IMR-90 (cell line): ENCODE results near the gene PMM1. TPM values are rescaled to one million over a fixed set of nuclear protein-coding genes. Genes with fewer than 3 reads are reported as not detected.

ENCODE experiments used
- ATAC-seq: fragments of 200-7000 bp; cut with Tn5 transposase; 2 replicates; pipeline ENCODE4 v1.9.1; 2020; ENCODE audit warnings: low read depth, mild to moderate bottlenecking, moderate library complexity
- BruUV-seq: library from RNA; stranded (reverse); fragments of 400-500 nt; replicated peaks from 2 replicates; lab custom pipeline; 2021; lab: Mats Ljungman, UMichigan
- CTCF ChIA-PET: fragments of 300-600 bp; formaldehyde crosslinking; extraction: SDS; loops from one replicate; lab custom pipeline; 2021; ENCODE audit warnings: antibody characterized with exemption; lab: Yijun Ruan, JAX
- POLR2A ChIA-PET: fragments of 300-600 bp; sonication (Branson Sonifier 250); formaldehyde crosslinking; loops from one replicate; lab custom pipeline; 2022; ENCODE audit warnings: antibody characterized with exemption; ENCODE audit not compliant: unreplicated experiment; lab: Charles Lee
- DNase-seq: peaks from one replicate; pipeline ENCODE4 v3.0.0; 2013
- H2AFZ ChIP-seq: replicated peaks from 2 replicates; pipeline ENCODE3; 2013; ENCODE audit warnings: low read length, mild to moderate bottlenecking; ENCODE audit not compliant: poor library complexity
- H2AK5ac ChIP-seq: 2 replicates; pipeline ENCODE4 v1.6.1; 2013; ENCODE audit warnings: low read depth, low read length, inconsistent platforms
- H2AK9ac ChIP-seq: replicated peaks from 2 replicates; pipeline ENCODE3; 2013; ENCODE audit warnings: mild to moderate bottlenecking, low read depth, low read length, moderate library complexity; ENCODE audit not compliant: poor library complexity
- H2BK120ac ChIP-seq: 2 replicates; pipeline ENCODE4 v1.6.1; 2013; ENCODE audit warnings: low read depth, low read length, inconsistent platforms
- H2BK15ac ChIP-seq: 3 replicates; pipeline ENCODE4 v1.6.1; 2013; ENCODE audit warnings: low read depth, low read length, inconsistent platforms
- H2BK20ac ChIP-seq: 2 replicates; pipeline ENCODE4 v1.6.1; 2013; ENCODE audit warnings: low read depth, mild to moderate bottlenecking, inconsistent platforms, low read length, moderate library complexity
- H2BK5ac ChIP-seq: 2 replicates; pipeline ENCODE4 v1.6.1; 2013; ENCODE audit warnings: mild to moderate bottlenecking, low read depth, low read length, inconsistent platforms; ENCODE audit not compliant: poor library complexity, severe bottlenecking
- H3K14ac ChIP-seq: replicated peaks from 2 replicates; pipeline ENCODE4 v1.6.1; 2013; ENCODE audit warnings: low read depth, low read length, inconsistent platforms
- H3K18ac ChIP-seq: 2 replicates; pipeline ENCODE4 v1.6.1; 2013; ENCODE audit warnings: low read depth, low read length, control low read depth
- H3K23ac ChIP-seq: 2 replicates; pipeline ENCODE4 v1.6.1; 2013; ENCODE audit warnings: low read depth, low read length, inconsistent platforms
- H3K27ac ChIP-seq: 2 replicates; pipeline ENCODE4 v1.5.1; 2013; ENCODE audit warnings: mild to moderate bottlenecking, control low read depth, low read length; ENCODE audit not compliant: insufficient read depth
- H3K27me3 ChIP-seq: 2 replicates; pipeline ENCODE4 v1.6.1; 2013; ENCODE audit warnings: low read length; ENCODE audit not compliant: control insufficient read depth, insufficient read depth
- H3K36me3 ChIP-seq: 2 replicates; pipeline ENCODE4 v1.6.1; 2013; ENCODE audit warnings: low read length, mixed read lengths; ENCODE audit not compliant: control insufficient read depth, insufficient read depth
- H3K4ac ChIP-seq: 2 replicates; pipeline ENCODE4 v1.6.1; 2013; ENCODE audit warnings: low read depth, low read length, inconsistent platforms
- H3K4me1 ChIP-seq: 2 replicates; pipeline ENCODE4 v1.6.1; 2013; ENCODE audit warnings: low read length, mixed read lengths; ENCODE audit not compliant: control insufficient read depth, insufficient read depth
- H3K4me2 ChIP-seq: 2 replicates; pipeline ENCODE4 v1.6.1; 2013; ENCODE audit warnings: low read depth, mild to moderate bottlenecking, control low read depth, low read length, moderate library complexity
- H3K4me3 ChIP-seq: 2 replicates; pipeline ENCODE4 v1.5.1; 2013; ENCODE audit warnings: low read depth, mild to moderate bottlenecking, control low read depth, low read length, moderate library complexity; ENCODE audit not compliant: insufficient read depth
- H3K56ac ChIP-seq: 2 replicates; pipeline ENCODE4 v1.6.1; 2013; ENCODE audit warnings: low read length, inconsistent platforms; ENCODE audit not compliant: insufficient read depth; ENCODE audit errors: extremely low read depth
- H3K79me1 ChIP-seq, 2 experiments: 2 replicates each; pipeline ENCODE4 v1.6.1; 2013; ENCODE audit warnings: low read length in 2 of 2, inconsistent platforms in 1 of 2, low read depth in 1 of 2
- H3K9ac ChIP-seq: 2 replicates; pipeline ENCODE4 v1.6.1; 2013; ENCODE audit warnings: low read depth, low read length, control low read depth
- H3K9me1 ChIP-seq: 2 replicates; pipeline ENCODE4 v1.6.1; 2013; ENCODE audit warnings: low read length, inconsistent platforms; ENCODE audit not compliant: insufficient read depth
- H3K9me3 ChIP-seq: 2 replicates; pipeline ENCODE4 v1.6.1; 2013; ENCODE audit warnings: low read length; ENCODE audit not compliant: control insufficient read depth, insufficient read depth
- H4K20me1 ChIP-seq: 2 replicates; pipeline ENCODE4 v1.6.1; 2013; ENCODE audit warnings: low read length, inconsistent platforms; ENCODE audit not compliant: insufficient read depth
- H4K5ac ChIP-seq: 2 replicates; pipeline ENCODE4 v1.6.1; 2013; ENCODE audit warnings: mild to moderate bottlenecking, low read depth, low read length, control low read depth
- H4K8ac ChIP-seq, 2 experiments: 2 replicates each; pipeline ENCODE4 v1.6.1; 2013; ENCODE audit warnings: low read depth in 2 of 2, low read length in 2 of 2, control low read depth in 1 of 2, inconsistent platforms in 1 of 2
- H4K91ac ChIP-seq: 2 replicates; pipeline ENCODE4 v1.6.1; 2013; ENCODE audit warnings: low read depth, low read length, inconsistent platforms; ENCODE audit not compliant: insufficient read depth
- BHLHE40 ChIP-seq: fragments of 150-350 bp; IDR thresholded peaks from 2 replicates; pipeline ENCODE4 v1.6.1; 2016; ENCODE audit warnings: mild to moderate bottlenecking, low read depth, low read length
- CEBPB ChIP-seq: IDR thresholded peaks from 2 replicates; pipeline ENCODE4 v1.6.1; 2012; ENCODE audit warnings: low read depth, low read length, improper control_type of control experiment
- ELK1 ChIP-seq: fragments of 150-350 bp; IDR thresholded peaks from 2 replicates; pipeline ENCODE4 v1.6.1; 2016; ENCODE audit warnings: low read depth, mild to moderate bottlenecking, low read length, moderate library complexity, borderline replicate concordance
- NFE2L2 ChIP-seq: fragments of 150-350 bp; IDR thresholded peaks from 2 replicates; pipeline ENCODE4 v1.6.1; 2016; ENCODE audit warnings: low read depth, mild to moderate bottlenecking, low read length
- POLR2A ChIP-seq: IDR thresholded peaks from 2 replicates; pipeline ENCODE4 v1.6.1; 2012; ENCODE audit warnings: mild to moderate bottlenecking, low read depth, low read length
- RAD21 ChIP-seq: IDR thresholded peaks from 2 replicates; pipeline ENCODE4 v1.6.1; 2012; ENCODE audit warnings: low read length, improper control_type of control experiment
- WGBS, 2 experiments: methylation state at CpG; one replicate each; pipeline versions ENCODE4 v1.1.5 to v1.1.7; 2013; ENCODE audit warnings: missing lambda C conversion rate in 2 of 2; ENCODE audit not compliant: insufficient read length in 1 of 2; ENCODE audit errors: extremely low coverage in 2 of 2; 5-methylcytosine and 5-hydroxymethylcytosine counted together
- dilution Hi-C: fragments of 300-500 bp; cut with HindIII; formaldehyde crosslinking; loops from one replicate; pipeline ENCODE4 v1.14.3; 2018; ENCODE audit warnings: low sequenced_read_pairs; ENCODE audit not compliant: unreplicated experiment
- in situ Hi-C: fragments of 300-500 bp; cut with MboI; formaldehyde crosslinking; loops from 3 replicates; pipeline ENCODE4 v1.14.3; 2019; ENCODE audit warnings: low sequenced_read_pairs, inconsistent platforms, mixed read lengths
- intact Hi-C: fragments of 100-400 bp; cut with micrococcal nuclease; formaldehyde crosslinking; loops from 2 replicates; pipeline ENCODE4 v1.10.0; 2022
- polyA plus RNA-seq, 3 experiments: library from polyadenylated mRNA; depleted of rRNA; stranded (reverse); fragments of >200 nt; gene quantifications; 2 replicates each; pipeline ENCODE4 v1.2.3, GENCODE V29; 2012; ENCODE audit warnings: low replicate concordance in 1 of 3
- total RNA-seq: library from RNA; depleted of rRNA; stranded (reverse); fragments of >200 nt; gene quantifications from 2 replicates; pipeline ENCODE4 v1.2.3, GENCODE V29; 2012
- TF ChIP-seq, protein P1 (sequence below): fragments of 150-350 bp; IDR thresholded peaks from 2 replicates; pipeline ENCODE4 v1.6.1; 2017; ENCODE audit warnings: mild to moderate bottlenecking, antibody characterized with exemption, low read length, low read depth

The PMM1 gene
- total and polyA plus RNA-seq, 2 of the 4 experiments (the other 2 are of a cell fraction) = 22.8 to 92.8 TPM

DNA sequence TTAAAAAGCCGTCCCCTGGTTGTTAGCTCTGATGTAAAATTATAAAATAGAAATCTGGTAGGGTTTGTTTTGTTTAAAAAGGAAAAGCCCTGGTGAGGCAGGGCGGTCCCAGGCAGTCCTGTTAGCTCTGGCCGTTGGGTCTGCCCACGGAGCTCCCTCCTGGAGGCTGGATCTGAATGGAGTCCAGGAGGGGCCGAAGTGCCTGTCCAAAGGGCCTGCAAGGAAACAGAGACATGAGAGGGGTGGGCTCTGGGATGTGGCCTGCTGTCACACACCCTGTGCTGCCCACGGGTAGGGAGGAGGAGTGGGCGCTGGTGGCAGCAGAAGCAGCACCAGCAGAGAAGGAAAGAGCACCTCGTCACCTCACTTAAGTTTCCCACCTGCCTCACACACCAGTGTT, 11.3 kb upstream of the PMM1 start:
- Histone ChIP-seq H3K18ac (no peak overlapping the region), H3K4me2 (no peak overlapping the region), H2AK9ac (no peak overlapping the region), H4K5ac (no peak overlapping the region), H3K56ac (no peak overlapping the region), H3K4ac (no peak overlapping the region), H2BK120ac (no peak overlapping the region), H2AK5ac (no peak overlapping the region), H3K23ac (no peak overlapping the region), H4K8ac (no peak overlapping the region), H3K79me1 (peaks cover 3 to 37% of the 10 kb centered on the region in 2 experiments; a peak in 2 of 4 replicates), H3K27me3 (no peaks in the 10 kb centered on the region), H2AFZ (no peak overlapping the region), H3K9ac (no peak overlapping the region), H3K27ac (no peak overlapping the region), H3K4me1 (peaks cover 14% of the 10 kb centered on the region), H2BK15ac (no peak overlapping the region), H2BK5ac (no peak overlapping the region), H3K9me1 (no peaks in the 10 kb centered on the region; the same call in 1 of the 2 replicates), H4K91ac (no peak overlapping the region), H4K20me1 (peaks cover 11% of the 10 kb centered on the region), H3K36me3 (peaks cover 42% of the 10 kb centered on the region), H3K9me3 (no peaks in the 10 kb centered on the region), H3K4me3 (no peak overlapping the region), H2BK20ac (no peak overlapping the region), H3K14ac (no peak overlapping the region)
- in situ Hi-C loops (loop anchor here (10.0 kb wide), 1 partner anchor 196 kb away; no protein-coding TSS in a partner anchor), intact Hi-C loops (no loop called here), dilution Hi-C loops (no loop called here)
- WGBS, 2 experiments = 96% methylated on average over 6 of the region's 8 CpGs; no CpG with 5 or more reads in 1 of the 2 experiments
- CTCF ChIA-PET = no interaction called here
- TF ChIP-seq POLR2A (no peak), CEBPB (no peak), BHLHE40 (no peak), ELK1 (no peak), RAD21 (no peak), NFE2L2 (no peak)
- TF ChIP-seq, protein P1, sequence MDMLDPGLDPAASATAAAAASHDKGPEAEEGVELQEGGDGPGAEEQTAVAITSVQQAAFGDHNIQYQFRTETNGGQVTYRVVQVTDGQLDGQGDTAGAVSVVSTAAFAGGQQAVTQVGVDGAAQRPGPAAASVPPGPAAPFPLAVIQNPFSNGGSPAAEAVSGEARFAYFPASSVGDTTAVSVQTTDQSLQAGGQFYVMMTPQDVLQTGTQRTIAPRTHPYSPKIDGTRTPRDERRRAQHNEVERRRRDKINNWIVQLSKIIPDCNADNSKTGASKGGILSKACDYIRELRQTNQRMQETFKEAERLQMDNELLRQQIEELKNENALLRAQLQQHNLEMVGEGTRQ = no peak
- POLR2A ChIA-PET = no interaction called here
- no peak for ATAC-seq
- no peak for DNase-seq
- BruUV-seq = no TSS peak
